ENCODE results near the gene CDH23.

CDH23 gene

GRCh38 chr10:71608819-71609768 is 212.4 kb downstream of the CDH23 start:
- DNase-seq (ENCODE audit: extremely low spot score): peak; percentile 77
- POLR2A ChIA-PET: no interaction called here
- CTCF ChIA-PET: interaction anchor here (0.7 to 1.4 kb wide), 4 partner anchors 14 to 30 kb away, joined by 3 to 7 read pairs (median 3); no protein-coding TSS in a partner anchor

GRCh38 chr10:71610651-71611050 is 213.9 kb downstream of the CDH23 start:
- DNase-seq (ENCODE audit: extremely low spot score): no peak
- TF ChIP-seq FOXM1 (IDR thresholded peaks at IDR 0.05; ENCODE audit: borderline replicate concordance): no peak
- no peak for TF ChIP-seq SP1 (IDR thresholded peaks at IDR 0.05)
- TF ChIP-seq NFRKB (IDR thresholded peaks at IDR 0.05): no peak
- no peak for TF ChIP-seq ELF4 (IDR thresholded peaks at IDR 0.05)
- no peak for TF ChIP-seq HDGF (IDR thresholded peaks at IDR 0.05; ENCODE audit: borderline replicate concordance)
- no peak for TF ChIP-seq TARDBP (IDR thresholded peaks at IDR 0.05)
- TF ChIP-seq PKNOX1 (IDR thresholded peaks at IDR 0.05): no peak
- TF ChIP-seq L3MBTL2 (conservative IDR thresholded peaks at IDR 0.05): no peak
- no peak for TF ChIP-seq LEF1 (IDR thresholded peaks at IDR 0.05; ENCODE audit: borderline replicate concordance)
- TF ChIP-seq FOXA1 (IDR thresholded peaks at IDR 0.05): no peak
- no peak for TF ChIP-seq BHLHE40 (IDR thresholded peaks at IDR 0.05; ENCODE audit: borderline replicate concordance)
- TF ChIP-seq ZNF384 (IDR thresholded peaks at IDR 0.05): no peak
- ChIA-PET CTCF (interaction anchor here (0.6 kb wide), 1 partner anchor 96 kb away, joined by 3 read pairs; no protein-coding TSS in a partner anchor), POLR2A (no interaction called here)

More at GRCh38 chr10:71608819-71609768, 212.4 kb downstream of the CDH23 start:
- TF ChIP-seq HDGF (IDR thresholded peaks at IDR 0.05; ENCODE audit: borderline replicate concordance) (no peak), SUZ12 (IDR thresholded peaks at IDR 0.05) (no peak), LEF1 (IDR thresholded peaks at IDR 0.05; ENCODE audit: borderline replicate concordance) (no peak), ELF4 (IDR thresholded peaks at IDR 0.05) (no peak), ARNT (IDR thresholded peaks at IDR 0.05) (no peak), BHLHE40 (IDR thresholded peaks at IDR 0.05; ENCODE audit: borderline replicate concordance) (no peak), FOXM1 (IDR thresholded peaks at IDR 0.05; ENCODE audit: borderline replicate concordance) (no peak), SP1 (IDR thresholded peaks at IDR 0.05) (no peak), FOXK2 (IDR thresholded peaks at IDR 0.05) (no peak), PKNOX1 (IDR thresholded peaks at IDR 0.05) (no peak), L3MBTL2 (conservative IDR thresholded peaks at IDR 0.05) (no peak), FOXA1 (IDR thresholded peaks at IDR 0.05) (no peak), NFRKB (IDR thresholded peaks at IDR 0.05) (no peak)

- TF ChIP-seq FOXK2 (IDR thresholded peaks at IDR 0.05) (no peak), NFRKB (IDR thresholded peaks at IDR 0.05) (no peak), FOXA1 (IDR thresholded peaks at IDR 0.05) (no peak), ZNF384 (IDR thresholded peaks at IDR 0.05) (no peak), HDGF (IDR thresholded peaks at IDR 0.05; ENCODE audit: borderline replicate concordance) (no peak), ELF4 (IDR thresholded peaks at IDR 0.05) (no peak), FOXM1 (IDR thresholded peaks at IDR 0.05; ENCODE audit: borderline replicate concordance) (no peak), BHLHE40 (IDR thresholded peaks at IDR 0.05; ENCODE audit: borderline replicate concordance) (no peak), LEF1 (IDR thresholded peaks at IDR 0.05; ENCODE audit: borderline replicate concordance) (no peak), L3MBTL2 (conservative IDR thresholded peaks at IDR 0.05) (no peak), CTBP1 (IDR thresholded peaks at IDR 0.05; ENCODE audit: borderline replicate concordance) (no peak), TARDBP (IDR thresholded peaks at IDR 0.05) (no peak), PKNOX1 (IDR thresholded peaks at IDR 0.05) (no peak)
- POLR2A ChIA-PET: no interaction called here
- CTCF ChIA-PET: no interaction called here
- DNase-seq (ENCODE audit: extremely low spot score): no peak
Observed at GRCh38 chr10:71611131-71611530, 214.4 kb downstream of the CDH23 start.

- CTCF ChIA-PET: no interaction called here
- POLR2A ChIA-PET: no interaction called here
Observed at GRCh38 chr10:71611709-71612422, 215.1 kb downstream of the CDH23 start.

More at GRCh38 chr10:71611709-71612422, 215.1 kb downstream of the CDH23 start:
- DNase-seq (ENCODE audit: extremely low spot score): no peak
- TF ChIP-seq ZNF384 (IDR thresholded peaks at IDR 0.05): no peak
- no peak for TF ChIP-seq CTBP1 (IDR thresholded peaks at IDR 0.05; ENCODE audit: borderline replicate concordance)
- TF ChIP-seq ARNT (IDR thresholded peaks at IDR 0.05): no peak
- TF ChIP-seq FOXA1 (IDR thresholded peaks at IDR 0.05): no peak
- no peak for TF ChIP-seq PKNOX1 (IDR thresholded peaks at IDR 0.05)
- no peak for TF ChIP-seq LEF1 (IDR thresholded peaks at IDR 0.05; ENCODE audit: borderline replicate concordance)
- TF ChIP-seq BHLHE40 (IDR thresholded peaks at IDR 0.05; ENCODE audit: borderline replicate concordance): no peak
- no peak for TF ChIP-seq NFRKB (IDR thresholded peaks at IDR 0.05)
- no peak for TF ChIP-seq TARDBP (IDR thresholded peaks at IDR 0.05)
- no peak for TF ChIP-seq FOXM1 (IDR thresholded peaks at IDR 0.05; ENCODE audit: borderline replicate concordance)

Data from HEK293T (cell line).